Smooth muscle cell of the brain vasculature (primary cell): Measurements from ENCODE around the gene PNMA8A.

ENCODE experiments used
- DNase-seq: peaks from one replicate; pipeline ENCODE4 v3.0.0-alpha.2; 2012; ENCODE audit warnings: low read depth, low spot score

The PNMA8A gene

DNA sequence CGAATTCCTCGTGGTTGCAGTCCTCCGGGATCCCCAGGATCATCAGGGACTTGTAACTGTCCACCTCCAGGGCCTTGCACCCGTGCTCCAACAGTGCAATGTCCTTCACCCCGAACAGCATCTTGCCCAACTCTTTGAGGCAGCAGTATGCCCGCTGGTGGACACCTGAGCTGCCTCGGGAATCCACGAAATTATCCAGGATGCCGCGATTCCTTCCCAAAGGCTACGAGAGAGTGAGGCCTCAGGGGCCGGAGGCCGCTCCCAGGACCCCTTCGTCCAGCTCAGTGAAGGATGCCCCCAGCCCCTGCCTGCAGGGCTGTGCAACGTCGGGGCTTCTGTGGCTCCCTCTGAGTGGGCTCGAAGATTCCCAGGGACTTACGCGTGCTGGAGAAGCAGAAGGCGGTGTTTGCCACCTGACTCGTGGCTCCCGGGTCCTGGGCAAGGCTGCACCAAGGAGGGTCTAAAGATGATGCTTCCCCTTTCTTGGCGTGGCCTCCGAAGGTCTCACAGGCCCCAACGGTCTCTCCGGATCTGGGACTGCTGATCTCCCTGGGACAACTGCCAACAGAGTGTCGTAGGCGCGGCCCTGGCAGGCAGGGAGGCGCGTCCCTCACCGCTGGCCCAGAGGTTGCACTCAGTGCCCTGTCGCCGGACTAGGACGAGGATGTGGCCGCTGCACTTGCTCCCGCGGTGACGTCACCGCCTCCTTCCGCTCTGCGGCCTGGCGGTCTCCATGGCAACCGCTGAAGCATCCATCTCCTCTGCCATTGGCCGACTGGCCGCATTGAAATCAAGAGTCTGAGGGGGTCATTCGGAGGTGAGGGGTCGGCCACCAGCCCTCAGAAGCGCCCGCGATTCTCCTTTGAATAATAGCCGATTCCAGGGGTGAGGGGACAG lies 42.9 kb downstream of the PNMA8A start, which contains the start of gene PNMA8C:
TSS of gene PNMA8C (minus strand) at position 698 of the 897 bp plus-strand sequence. CDS start at position 121, 577 bp downstream.
- DNase-seq = no peak

DNA sequence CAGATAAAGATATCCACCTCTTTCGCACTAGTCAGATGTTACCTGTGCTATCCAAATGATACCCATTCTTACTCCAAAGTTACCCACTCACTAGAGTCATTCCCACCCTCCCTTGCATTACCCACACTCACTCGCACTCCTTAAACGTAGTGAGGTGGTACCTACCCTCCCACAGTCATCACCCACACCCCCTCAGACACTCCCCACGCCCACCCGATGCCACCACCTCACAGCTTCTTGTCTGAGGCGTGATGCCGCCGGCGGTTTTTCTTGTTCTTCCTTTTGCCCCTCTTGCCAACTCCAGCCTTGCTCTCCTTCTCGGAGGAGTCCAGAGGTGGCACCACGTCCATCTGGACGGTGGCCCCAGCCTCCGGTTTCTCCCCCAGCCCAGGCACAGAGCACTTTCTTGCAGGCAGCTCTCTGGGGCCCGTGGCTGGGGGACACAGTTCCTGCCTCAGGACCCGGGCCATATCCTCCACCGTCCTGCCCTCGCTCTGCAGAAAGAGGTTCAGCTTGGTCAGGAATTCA lies 43.8 kb downstream of the PNMA8A start:
- DNase-seq = no peak

DNA sequence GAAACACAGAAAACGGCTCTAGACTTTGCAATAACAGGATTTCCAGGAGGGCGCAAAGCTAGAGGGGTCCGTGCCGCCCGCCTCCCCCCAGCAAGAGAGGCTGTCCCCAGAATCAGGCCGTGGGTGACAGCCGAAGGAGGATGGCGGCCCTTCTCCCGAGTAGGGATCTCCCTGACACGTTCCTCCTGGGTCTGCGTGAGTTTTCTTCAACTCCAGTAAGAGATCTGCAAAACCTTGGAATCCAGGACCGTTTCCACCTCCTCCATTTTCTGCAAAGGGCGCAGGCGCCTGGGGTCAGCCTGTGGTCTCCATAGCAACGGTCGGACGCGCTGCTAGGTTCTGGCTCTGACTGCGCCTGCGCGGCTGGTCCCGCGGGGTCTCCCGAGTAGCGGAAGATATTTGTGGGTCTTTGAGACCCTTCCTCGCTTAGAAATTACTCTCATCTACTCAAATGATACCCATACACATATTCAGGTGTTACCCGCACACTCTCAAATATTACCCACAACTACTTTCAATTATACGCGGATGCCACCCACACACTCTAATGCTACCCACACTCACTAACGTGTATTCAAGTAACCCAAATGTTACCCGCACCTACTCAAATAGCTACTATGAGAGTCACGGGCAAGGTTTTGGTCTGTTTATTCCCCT lies 44.7 kb downstream of the PNMA8A start:
- no peak for DNase-seq

DNA sequence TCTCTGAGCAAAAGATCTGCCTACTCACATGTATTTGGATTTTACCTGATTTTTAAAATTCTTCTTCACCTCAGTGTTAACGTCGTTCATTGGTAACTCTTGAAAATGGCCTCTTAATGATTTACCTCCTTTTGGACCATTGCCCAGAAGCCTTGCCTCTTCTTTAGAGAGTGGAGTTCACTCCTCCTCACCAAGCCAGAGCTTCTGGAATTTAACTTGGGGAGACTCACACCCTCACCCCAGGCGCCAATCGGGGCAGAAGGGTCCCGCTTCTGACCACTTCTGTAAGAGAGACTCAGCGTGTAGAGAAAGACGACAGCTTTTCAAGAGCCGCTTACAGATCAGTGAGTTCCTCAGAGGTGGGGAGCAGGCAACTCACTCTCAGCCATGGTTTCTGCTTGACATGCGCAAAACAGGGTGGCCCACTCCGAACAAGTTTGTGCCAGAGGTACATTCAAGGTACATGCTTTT lies 45.3 kb downstream of the PNMA8A start:
- DNase-seq = no peak

DNA sequence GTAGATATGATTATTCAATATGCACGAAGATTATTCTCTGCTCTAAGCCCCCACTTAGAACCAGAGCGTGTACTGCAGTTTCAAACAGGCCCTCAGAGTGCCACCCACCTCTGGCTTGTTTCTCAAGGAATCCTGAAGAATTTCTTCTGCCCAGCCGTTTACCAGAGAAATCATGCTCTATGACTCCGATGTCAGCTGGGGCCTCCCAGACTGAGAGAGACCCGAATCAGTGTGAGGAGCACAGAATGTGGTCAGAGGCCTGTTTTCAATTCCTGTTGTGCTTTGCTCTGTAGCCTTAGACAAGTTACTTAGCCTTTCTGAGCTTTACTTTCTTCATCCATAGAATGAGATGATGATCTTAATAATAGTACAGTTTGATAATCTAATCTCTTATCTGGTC lies 48.2 kb downstream of the PNMA8A start:
- DNase-seq = no peak

DNA sequence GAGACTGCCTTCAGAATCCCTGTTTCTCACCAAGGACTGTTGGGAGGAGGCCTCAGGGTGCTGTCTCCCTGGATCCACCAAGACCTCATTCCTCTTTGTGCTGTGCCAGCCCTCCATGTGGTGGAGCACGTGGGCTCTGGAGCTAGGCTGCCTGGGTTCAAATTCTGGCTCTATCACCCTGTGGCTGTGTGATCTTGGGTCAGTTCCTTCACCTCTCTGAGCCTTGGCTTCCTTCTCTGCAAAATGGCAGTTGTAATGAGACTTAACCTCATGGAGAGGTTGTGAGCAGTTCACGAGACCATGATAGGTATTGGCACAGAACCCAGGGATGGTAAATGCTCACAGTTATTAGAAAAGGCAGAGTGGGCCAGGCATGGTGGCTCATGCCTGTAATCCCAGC lies 49.0 kb downstream of the PNMA8A start:
- no peak for DNase-seq

DNA sequence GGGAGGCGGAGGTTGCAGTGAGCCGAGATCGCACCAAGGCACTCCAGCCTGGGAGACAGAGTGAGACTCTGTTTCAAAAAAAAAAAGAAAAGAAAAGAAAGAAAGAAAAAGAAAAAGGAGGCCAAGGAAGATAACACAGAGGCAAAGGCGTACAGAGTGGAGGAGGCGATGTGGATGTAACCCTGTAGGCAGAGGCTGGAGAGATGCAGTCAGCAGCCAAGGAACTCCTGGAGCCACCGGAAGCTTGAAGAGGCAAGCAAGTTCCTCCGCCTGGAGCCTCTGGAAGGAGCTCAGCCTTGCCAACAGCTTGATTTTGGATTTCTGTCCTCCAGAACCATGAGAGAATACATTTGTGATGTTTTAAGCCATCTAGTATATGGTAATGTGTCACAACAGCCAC lies 51.3 kb downstream of the PNMA8A start:
- DNase-seq = no peak
